Measurements from ENCODE around the gene PRKCI. TPM values are rescaled to one million over a fixed set of nuclear protein-coding genes. Genes with fewer than 3 reads are reported as not detected.

PRKCI gene
- total and polyA plus RNA-seq, 9 of the 15 experiments (the other 6 are each of a cell fraction or from before 2014, with no cell fraction given): 10.5 to 43.2 (median 31.4) TPM

GRCh38 chr3:170330366-170330765 is 108.1 kb downstream of the PRKCI start (continued):
- TF ChIP-seq SMARCA4 (IDR thresholded peaks at IDR 0.05) (peak; percentile 50; the same call in 1 of the 2 replicates), ZNF41 (CRISPR knock-in tag; conservative IDR thresholded peaks at IDR 0.05) (no peak), PRDM10 (IDR thresholded peaks at IDR 0.05; ENCODE audit: partially characterized antibody) (no peak), MAFK (IDR thresholded peaks at IDR 0.05; ENCODE audit: low read length) (peak; percentile 46; the same call in 1 of the 2 replicates), MCM2 (IDR thresholded peaks at IDR 0.05; ENCODE audit: low read depth) (no peak), MAFG (tag; conservative IDR thresholded peaks at IDR 0.05) (peak; percentile 44; the same call in 1 of the 2 replicates), NR2C1 (IDR thresholded peaks at IDR 0.05) (no peak), NR2C1 (tag; IDR thresholded peaks at IDR 0.05) (no peak), TAF15 (IDR thresholded peaks at IDR 0.05; ENCODE audit: low read depth, low read length) (no peak), DPF2 (IDR thresholded peaks at IDR 0.05) (0 out of 2 replicates have a peak, but pooled peaks have one; percentile 30), ZNF583 (CRISPR knock-in tag; IDR thresholded peaks at IDR 0.05) (no peak), GATAD2A (IDR thresholded peaks at IDR 0.05) (no peak), E2F3 (CRISPR knock-in tag; IDR thresholded peaks at IDR 0.05) (no peak), THAP7 (CRISPR knock-in tag; IDR thresholded peaks at IDR 0.05) (no peak), KDM5B (IDR thresholded peaks at IDR 0.05; ENCODE audit: insufficient replicate concordance, low read depth, low read length) (no peak), ZNF354B (CRISPR knock-in tag; IDR thresholded peaks at IDR 0.05) (no peak), GTF3C2 (IDR thresholded peaks at IDR 0.05; ENCODE audit: borderline replicate concordance, extremely low read depth, insufficient read length) (no peak), RAD51 (IDR thresholded peaks at IDR 0.05; ENCODE audit: borderline replicate concordance, low read depth) (no peak), SAP30 (IDR thresholded peaks at IDR 0.05; ENCODE audit: borderline replicate concordance, insufficient read depth, low read depth, low read length, poor library complexity, severe bottlenecking) (no peak), ZNF57 (CRISPR knock-in tag; IDR thresholded peaks at IDR 0.05) (no peak), ZNF263 (CRISPR knock-in tag; IDR thresholded peaks at IDR 0.05; ENCODE audit: borderline replicate concordance) (no peak), ZFX (CRISPR knock-in tag; IDR thresholded peaks at IDR 0.05) (no peak), EP400 (IDR thresholded peaks at IDR 0.05) (no peak), ZNF511 (CRISPR knock-in tag; IDR thresholded peaks at IDR 0.05) (no peak)

Measured in K562 (cell line).